GM12878 (cell line): Measurements from ENCODE around the gene CASP8AP2. TPM values are rescaled to one million over a fixed set of nuclear protein-coding genes. Genes with fewer than 3 reads are reported as not detected.

Experiments used
- BACH1 ChIP-seq: fragments of 450-650 bp; IDR thresholded peaks from 2 replicates; pipeline ENCODE4 v1.6.1; 2017; ENCODE audit warnings: mild to moderate bottlenecking, borderline replicate concordance
- BHLHE40 ChIP-seq, 2 experiments: fragments of 450-650 bp in 1 of 2; IDR thresholded peaks; 2 replicates each; pipeline ENCODE4 v1.6.1; 2011 to 2017; ENCODE audit warnings: low read depth in 2 of 2, borderline replicate concordance in 1 of 2, improper control_type of control experiment in 1 of 2, low read length in 1 of 2, mild to moderate bottlenecking in 1 of 2
- CHD2 ChIP-seq: IDR thresholded peaks from 2 replicates; pipeline ENCODE4 v1.6.1; 2011; ENCODE audit warnings: low read depth, low read length, improper control_type of control experiment, borderline replicate concordance
- GABPA ChIP-seq: IDR thresholded peaks from 2 replicates; pipeline ENCODE4 v1.6.1; 2014; ENCODE audit warnings: antibody characterized with exemption, low read depth, mild to moderate bottlenecking, inconsistent platforms
- HCFC1 ChIP-seq: fragments of 150-350 bp; IDR thresholded peaks from 2 replicates; pipeline ENCODE4 v1.6.1; 2014; ENCODE audit warnings: low read length
- JUNB ChIP-seq: IDR thresholded peaks from 2 replicates; pipeline ENCODE4 v1.6.1; 2016; ENCODE audit warnings: antibody characterized with exemption, mild to moderate bottlenecking
- MAX ChIP-seq: IDR thresholded peaks from 2 replicates; pipeline ENCODE4 v1.6.1; 2012; ENCODE audit warnings: low read depth, low read length, improper control_type of control experiment
- MLLT1 ChIP-seq: fragments of 450-650 bp; IDR thresholded peaks from 2 replicates; pipeline ENCODE4 v1.6.1; 2016; ENCODE audit warnings: mild to moderate bottlenecking
- NKRF ChIP-seq: fragments of 450-650 bp; conservative IDR thresholded peaks from 2 replicates; pipeline ENCODE4 v1.6.1; 2017; ENCODE audit warnings: mild to moderate bottlenecking, moderate library complexity
- NR2C1 ChIP-seq: fragments of 450-650 bp; IDR thresholded peaks from 2 replicates; pipeline ENCODE4 v1.6.1; 2017; ENCODE audit warnings: antibody characterized with exemption, mild to moderate bottlenecking, moderate library complexity
- PBX3 ChIP-seq: IDR thresholded peaks from 2 replicates; pipeline ENCODE4 v1.6.1; 2011; ENCODE audit warnings: mild to moderate bottlenecking, low read depth, low read length, moderate library complexity; ENCODE audit not compliant: insufficient replicate concordance
- POLR2A ChIP-seq: IDR thresholded peaks from 2 replicates; pipeline ENCODE4 v1.6.1; 2011; ENCODE audit warnings: low read depth, mild to moderate bottlenecking, low read length
- PRDM15 ChIP-seq: fragments of 450-650 bp; formaldehyde crosslinking; IDR thresholded peaks from 2 replicates; pipeline ENCODE4 v1.4.0; 2020; ENCODE audit warnings: mild to moderate bottlenecking, moderate library complexity
- RFX5 ChIP-seq: IDR thresholded peaks from 2 replicates; pipeline ENCODE4 v1.6.1; 2011; ENCODE audit warnings: low read depth, low read length, improper control_type of control experiment
- SIX5 ChIP-seq: IDR thresholded peaks from 2 replicates; pipeline ENCODE4 v1.6.1; 2011; ENCODE audit warnings: mild to moderate bottlenecking, low read depth, low read length, moderate library complexity; ENCODE audit not compliant: severe bottlenecking
- SMARCA5 ChIP-seq: fragments of 450-650 bp; IDR thresholded peaks from 2 replicates; pipeline ENCODE4 v1.6.1; 2017; ENCODE audit warnings: mild to moderate bottlenecking
- SUZ12 ChIP-seq: fragments of 200-600 bp; sonication (generic); IDR thresholded peaks from one replicate; pipeline ENCODE4 v1.6.1; 2018; ENCODE audit warnings: antibody characterized with exemption, mild to moderate bottlenecking; ENCODE audit not compliant: unreplicated experiment
- ZNF217 ChIP-seq: fragments of 450-650 bp; IDR thresholded peaks from 2 replicates; pipeline ENCODE4 v1.6.1; 2017; ENCODE audit warnings: antibody characterized with exemption, mild to moderate bottlenecking
- polyA plus RNA-seq, 11 experiments: library from polyadenylated mRNA; depleted of rRNA in 4 of 11; unstranded in 6 of 11; stranded (reverse) in 5 of 11; fragments of >200 nt; fragmentation: Nextera tagmentation in 4 of 11; fragmentation: Illumina TruSeq in 1 of 11; extraction: Ambion mirVana in 4 of 11; extraction: Trizol in 1 of 11; gene quantifications; 1 replicate in 1 of 11; 2 replicates in 10 of 11; pipeline versions ENCODE4 v1.2.1 to v1.2.3, GENCODE V29; 2011 to 2016; ENCODE audit warnings: inconsistent platforms in 2 of 11, missing spikeins in 2 of 11, low read depth in 1 of 11
- total RNA-seq, 4 experiments: library from RNA; depleted of rRNA in 3 of 4; stranded (reverse); fragments of >200 nt in 3 of 4; fragmentation: Illumina TruSeq in 1 of 4; extraction: Trizol in 1 of 4; gene quantifications; 2 replicates each; pipeline versions ENCODE4 v1.2.1 to v1.2.3, GENCODE V29; 2013 to 2021

The CASP8AP2 gene
- total and polyA plus RNA-seq, 10 of the 15 experiments (the other 5 are each of a cell fraction or from before 2014, with no cell fraction given): 11.1 to 28.7 (median 17.1) TPM

- TF ChIP-seq ZNF217: peak; percentile 29; the same call in 1 of the 2 replicates
- peak; percentile 70 for TF ChIP-seq HCFC1
- TF ChIP-seq SUZ12: no peak
- no peak for TF ChIP-seq JUNB
- peak; percentile 55 for TF ChIP-seq SIX5
- no peak for TF ChIP-seq PRDM15 (CRISPR knock-in tag)
- peak; percentile 56 to 86; a peak in 3 of 4 replicates for TF ChIP-seq BHLHE40 (IDR thresholded peaks at IDR 0.05; ENCODE audit: borderline replicate concordance in 1 of 2, low read depth in 2 of 2, low read length in 1 of 2)
- TF ChIP-seq RFX5: 0 out of 2 replicates have a peak, but pooled peaks have one; percentile 31
- TF ChIP-seq SMARCA5: no peak
- no peak for TF ChIP-seq NR2C1
- TF ChIP-seq POLR2A: peak; percentile 97
- TF ChIP-seq MAX: peak; percentile 98
- peak; percentile 94 for TF ChIP-seq GABPA
- TF ChIP-seq NKRF: peak; percentile 93
- peak; percentile 42; the same call in 1 of the 2 replicates for TF ChIP-seq MLLT1
- TF ChIP-seq BACH1: 0 out of 2 replicates have a peak, but pooled peaks have one; percentile 10
- peak; percentile 43; the same call in 1 of the 2 replicates for TF ChIP-seq CHD2
- peak; percentile 81 for TF ChIP-seq PBX3
Observed at GRCh38 chr6:89819336-89820130, 10.1 kb upstream of the CASP8AP2 start, which contains the start of gene MDN1 (continued).
